K562 (cell line): ENCODE measurements around the gene IFI30. TPM values are rescaled to one million over a fixed set of nuclear protein-coding genes. Genes with fewer than 3 reads are reported as not detected.

Experiments
- BRCA1 ChIP-seq, 2 experiments: fragments of 450-650 bp in 1 of 2; sonication (generic) in 1 of 2; formaldehyde crosslinking in 1 of 2; IDR thresholded peaks; 2 replicates each; pipeline versions ENCODE4 v1.5.0 to v1.6.1; 2017 to 2020; ENCODE audit warnings: mild to moderate bottlenecking in 1 of 2, missing genetic modification reagents in 1 of 2
- CBX1 ChIP-seq: sonication (generic); IDR thresholded peaks from 2 replicates; pipeline ENCODE4 v1.6.1; 2016; ENCODE audit warnings: antibody characterized with exemption, low read depth, mild to moderate bottlenecking
- CBX5 ChIP-seq: IDR thresholded peaks from 2 replicates; pipeline ENCODE4 v1.6.1; 2014; ENCODE audit warnings: low read depth, borderline replicate concordance
- ETV1 ChIP-seq: fragments of 450-650 bp; conservative IDR thresholded peaks from 2 replicates; pipeline ENCODE4 v1.6.1; 2016; ENCODE audit warnings: missing genetic modification characterization, control low read depth, low read depth, missing compliant biosample characterization
- FOXK1 ChIP-seq: sonication (generic); formaldehyde crosslinking; IDR thresholded peaks from 2 replicates; pipeline ENCODE4 v1.8.0; 2022; ENCODE audit warnings: missing genetic modification reagents, mild to moderate bottlenecking, borderline replicate concordance
- HIVEP1 ChIP-seq: fragments of 250-450 bp; sonication (Bioruptor Pico); IDR thresholded peaks from 2 replicates; pipeline ENCODE4 v1.4.0; 2020; ENCODE audit warnings: mild to moderate bottlenecking
- KDM5B ChIP-seq: fragments of 200-600 bp; sonication (generic); IDR thresholded peaks from 2 replicates; pipeline ENCODE4 v1.6.1; 2012; ENCODE audit warnings: low read depth, mild to moderate bottlenecking, moderate library complexity, low read length, control low read depth, inconsistent platforms; ENCODE audit not compliant: insufficient replicate concordance
- NR2C1 ChIP-seq, 2 experiments: fragments of 450-650 bp; IDR thresholded peaks; 2 replicates each; pipeline ENCODE4 v1.6.1; 2017; ENCODE audit warnings: mild to moderate bottlenecking in 2 of 2, antibody characterized with exemption in 1 of 2, inconsistent platforms in 1 of 2, missing compliant biosample characterization in 1 of 2, missing genetic modification characterization in 1 of 2
- POLR2B ChIP-seq: fragments of 450-650 bp; IDR thresholded peaks from 2 replicates; pipeline ENCODE4 v1.6.1; 2018; ENCODE audit warnings: low read depth; ENCODE audit not compliant: partially characterized antibody
- SAFB ChIP-seq: fragments of 200-400 bp; formaldehyde crosslinking; IDR thresholded peaks from 2 replicates; pipeline ENCODE4 v1.6.1; 2017; ENCODE audit warnings: low read depth, low read length, borderline replicate concordance
- TOE1 ChIP-seq, 2 experiments: fragments of 450-650 bp in 1 of 2; sonication (generic) in 1 of 2; formaldehyde crosslinking in 1 of 2; IDR thresholded peaks; 2 replicates each; pipeline versions ENCODE4 v1.7.1 to v1.8.0; 2016 to 2022; ENCODE audit warnings: borderline replicate concordance in 2 of 2, mild to moderate bottlenecking in 2 of 2, antibody characterized with exemption in 1 of 2, inconsistent platforms in 1 of 2, low read depth in 1 of 2, missing genetic modification reagents in 1 of 2, moderate library complexity in 1 of 2
- ZBTB7A ChIP-seq: IDR thresholded peaks from 2 replicates; pipeline ENCODE4 v1.6.1; 2011; ENCODE audit warnings: low read depth, mild to moderate bottlenecking, low read length, moderate library complexity, borderline replicate concordance; ENCODE audit not compliant: control insufficient read depth
- ZNF384 ChIP-seq: IDR thresholded peaks from 2 replicates; pipeline ENCODE4 v1.6.1; 2012; ENCODE audit warnings: low read depth, low read length, improper control_type of control experiment
- ZNF589 ChIP-seq: fragments of 200-800 bp; sonication (Bioruptor generic); IDR thresholded peaks from 2 replicates; pipeline ENCODE4 v1.6.1; 2016; ENCODE audit warnings: low read depth, missing genetic modification characterization, missing compliant biosample characterization
- polyA plus RNA-seq, 8 experiments: library from polyadenylated mRNA; depleted of rRNA in 4 of 8; stranded (reverse) in 5 of 8; unstranded in 3 of 8; fragments of >200 nt; fragmentation: Nextera tagmentation in 2 of 8; fragmentation: Illumina TruSeq in 1 of 8; extraction: Ambion mirVana in 2 of 8; extraction: Trizol in 1 of 8; gene quantifications; 2 replicates each; pipeline versions ENCODE4 v1.2.1 to v1.2.3, GENCODE V29; 2011 to 2014; ENCODE audit warnings: inconsistent platforms in 1 of 8, missing spikeins in 1 of 8
- total RNA-seq, 7 experiments: library from RNA; depleted of rRNA in 6 of 7; stranded (reverse); fragments of >200 nt in 6 of 7; fragmentation: Illumina TruSeq in 2 of 7; extraction: Trizol in 2 of 7; gene quantifications; 2 replicates each; pipeline versions ENCODE4 v1.2.1 to v1.2.3, GENCODE V29; 2011 to 2021; ENCODE audit warnings: low replicate concordance in 1 of 7
- TF ChIP-seq, protein P1 (sequence below): sonication (generic); formaldehyde crosslinking; IDR thresholded peaks from 2 replicates; pipeline ENCODE4 v1.8.0; 2022; ENCODE audit warnings: missing genetic modification reagents, mild to moderate bottlenecking, moderate library complexity, borderline replicate concordance
- TF ChIP-seq, protein P2 (sequence below): sonication (generic); formaldehyde crosslinking; IDR thresholded peaks from 2 replicates; pipeline ENCODE4 v1.8.0; 2022; ENCODE audit warnings: mild to moderate bottlenecking, missing genetic modification reagents, borderline replicate concordance
- TF ChIP-seq, protein P3 (sequence below): fragments of 250-450 bp; sonication (Bioruptor Pico); IDR thresholded peaks from 2 replicates; pipeline ENCODE4 v1.5.0; 2021; ENCODE audit warnings: mild to moderate bottlenecking, moderate library complexity
- TF ChIP-seq, protein P4 (sequence below): fragments of 450-650 bp; IDR thresholded peaks from 2 replicates; pipeline ENCODE4 v1.6.1; 2016; ENCODE audit warnings: low read depth, mild to moderate bottlenecking, moderate library complexity

Gene IFI30
- total and polyA plus RNA-seq, 9 of the 15 experiments (the other 6 are each of a cell fraction or from before 2014, with no cell fraction given) = 63.7 to 430 (median 109) TPM

DNA sequence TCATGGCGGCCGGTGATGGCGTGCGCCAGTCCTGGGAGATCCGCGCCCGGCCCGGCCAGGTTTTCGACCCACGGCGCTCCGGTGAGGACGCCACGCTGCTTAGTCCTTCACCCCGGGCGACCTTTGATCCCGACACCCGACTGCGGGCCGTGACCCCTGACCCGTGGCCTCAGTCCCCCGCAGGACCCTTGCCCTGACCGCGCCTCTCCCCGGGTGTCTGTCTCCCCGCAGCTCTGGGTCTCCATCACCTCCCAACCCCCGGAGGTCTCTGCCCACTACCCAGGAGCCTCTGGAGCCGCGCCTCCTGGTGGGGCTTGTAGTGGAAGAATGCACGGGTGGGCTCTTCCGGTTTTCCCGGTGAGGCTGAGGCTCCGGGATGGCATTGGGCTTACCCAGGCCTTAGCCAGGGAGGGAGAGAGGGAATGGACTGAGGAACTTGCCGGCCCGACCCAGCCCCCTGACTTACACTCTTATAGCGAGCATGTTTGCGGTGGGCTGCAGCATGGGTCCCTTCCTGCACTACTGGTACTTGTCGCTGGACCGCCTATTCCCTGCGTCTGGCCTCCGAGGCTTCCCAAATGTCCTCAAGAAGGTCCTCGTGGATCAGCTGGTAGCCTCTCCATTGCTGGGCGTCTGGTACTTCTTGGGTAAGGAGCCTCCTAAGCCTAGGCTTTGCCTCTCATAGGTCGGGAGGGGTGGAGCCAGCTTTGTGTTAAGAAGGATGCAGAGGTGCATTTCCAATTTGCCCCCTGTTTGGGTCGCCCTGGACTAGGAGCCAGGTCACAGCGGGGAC is 20.0 kb downstream of the IFI30 start (continued):
- TF ChIP-seq, protein P1, sequence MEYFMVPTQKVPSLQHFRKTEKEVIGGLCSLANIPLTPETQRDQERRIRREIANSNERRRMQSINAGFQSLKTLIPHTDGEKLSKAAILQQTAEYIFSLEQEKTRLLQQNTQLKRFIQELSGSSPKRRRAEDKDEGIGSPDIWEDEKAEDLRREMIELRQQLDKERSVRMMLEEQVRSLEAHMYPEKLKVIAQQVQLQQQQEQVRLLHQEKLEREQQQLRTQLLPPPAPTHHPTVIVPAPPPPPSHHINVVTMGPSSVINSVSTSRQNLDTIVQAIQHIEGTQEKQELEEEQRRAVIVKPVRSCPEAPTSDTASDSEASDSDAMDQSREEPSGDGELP (CRISPR knock-in tag) = peak; percentile 47; the same call in 1 of the 2 replicates
- no peak for TF ChIP-seq HIVEP1 (CRISPR knock-in tag)
- no peak for TF ChIP-seq CBX1
- 0 out of 2 replicates have a peak, but pooled peaks have one; percentile 17 for TF ChIP-seq SAFB
- no peak for TF ChIP-seq BRCA1 (IDR thresholded peaks at IDR 0.05)
- TF ChIP-seq BRCA1 (CRISPR knock-in tag; IDR thresholded peaks at IDR 0.05) = 0 out of 2 replicates have a peak, but pooled peaks have one; percentile 82
- TF ChIP-seq, protein P2, sequence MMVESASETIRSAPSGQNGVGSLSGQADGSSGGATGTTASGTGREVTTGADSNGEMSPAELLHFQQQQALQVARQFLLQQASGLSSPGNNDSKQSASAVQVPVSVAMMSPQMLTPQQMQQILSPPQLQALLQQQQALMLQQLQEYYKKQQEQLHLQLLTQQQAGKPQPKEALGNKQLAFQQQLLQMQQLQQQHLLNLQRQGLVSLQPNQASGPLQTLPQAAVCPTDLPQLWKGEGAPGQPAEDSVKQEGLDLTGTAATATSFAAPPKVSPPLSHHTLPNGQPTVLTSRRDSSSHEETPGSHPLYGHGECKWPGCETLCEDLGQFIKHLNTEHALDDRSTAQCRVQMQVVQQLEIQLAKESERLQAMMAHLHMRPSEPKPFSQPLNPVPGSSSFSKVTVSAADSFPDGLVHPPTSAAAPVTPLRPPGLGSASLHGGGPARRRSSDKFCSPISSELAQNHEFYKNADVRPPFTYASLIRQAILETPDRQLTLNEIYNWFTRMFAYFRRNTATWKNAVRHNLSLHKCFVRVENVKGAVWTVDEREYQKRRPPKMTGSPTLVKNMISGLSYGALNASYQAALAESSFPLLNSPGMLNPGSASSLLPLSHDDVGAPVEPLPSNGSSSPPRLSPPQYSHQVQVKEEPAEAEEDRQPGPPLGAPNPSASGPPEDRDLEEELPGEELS (CRISPR knock-in tag) = peak; percentile 26; the same call in 1 of the 2 replicates
- peak; percentile 10 for TF ChIP-seq KDM5B
- TF ChIP-seq, protein P3, sequence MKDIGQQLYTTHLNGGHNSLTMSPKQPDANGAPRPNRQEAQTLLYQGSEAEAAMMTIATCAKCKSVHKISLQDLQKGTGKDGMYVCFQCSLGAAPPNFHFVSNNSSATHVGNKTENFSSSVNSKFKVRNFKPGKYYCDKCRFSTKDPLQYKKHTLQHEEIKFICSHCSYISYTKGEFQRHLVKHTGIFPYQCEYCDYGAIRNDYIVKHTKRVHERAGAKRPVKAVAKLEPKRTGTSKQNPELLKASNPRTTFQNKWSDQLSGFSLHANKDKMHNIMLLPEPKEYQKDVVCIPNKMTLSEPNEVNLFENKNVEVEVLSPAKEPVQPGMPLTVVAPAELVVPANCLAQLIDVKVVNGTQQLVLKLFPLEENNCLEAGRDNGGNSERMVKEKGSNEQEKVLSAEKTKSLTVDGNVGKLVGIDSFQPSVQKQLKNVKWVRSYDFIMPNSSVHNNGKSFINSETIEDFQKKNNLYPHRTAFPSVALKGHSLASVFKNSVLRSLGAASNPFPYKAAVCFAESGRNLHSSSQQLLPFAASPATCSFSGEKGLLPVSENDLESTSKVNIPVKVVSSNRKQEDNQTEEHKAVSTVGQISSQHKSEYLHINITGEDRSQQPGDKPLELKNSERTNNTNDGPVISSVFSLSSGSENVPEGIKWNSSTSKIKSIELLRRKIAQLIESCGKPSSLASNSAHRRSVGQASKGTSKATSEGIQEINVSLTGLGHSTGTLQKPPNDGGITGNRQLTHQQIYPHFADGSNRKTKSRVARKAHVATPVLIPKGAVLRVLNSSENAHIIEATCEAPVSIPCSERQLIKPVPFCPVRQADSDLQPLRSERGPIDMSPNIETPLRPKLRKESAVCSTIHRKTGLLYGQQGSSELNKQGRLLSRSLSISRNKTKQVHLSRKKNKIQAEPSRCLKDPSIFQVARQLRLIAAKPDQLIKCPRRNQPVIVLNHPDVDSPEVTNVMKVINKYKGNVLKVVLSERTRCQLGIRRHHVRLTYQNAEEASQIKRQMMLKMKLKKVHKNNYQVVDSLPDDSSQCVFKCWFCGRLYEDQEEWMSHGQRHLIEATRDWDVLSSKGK (CRISPR knock-in tag) = no peak
- TF ChIP-seq TOE1 (IDR thresholded peaks at IDR 0.05; ENCODE audit: borderline replicate concordance) = no peak
- TF ChIP-seq TOE1 (CRISPR knock-in tag; IDR thresholded peaks at IDR 0.05; ENCODE audit: borderline replicate concordance, low read depth) = no peak
- no peak for TF ChIP-seq CBX5
- peak; percentile 32 for TF ChIP-seq POLR2B
- no peak for TF ChIP-seq ZNF589
- TF ChIP-seq ZNF384 = no peak
- peak; percentile 86 for TF ChIP-seq FOXK1
- TF ChIP-seq, protein P4, sequence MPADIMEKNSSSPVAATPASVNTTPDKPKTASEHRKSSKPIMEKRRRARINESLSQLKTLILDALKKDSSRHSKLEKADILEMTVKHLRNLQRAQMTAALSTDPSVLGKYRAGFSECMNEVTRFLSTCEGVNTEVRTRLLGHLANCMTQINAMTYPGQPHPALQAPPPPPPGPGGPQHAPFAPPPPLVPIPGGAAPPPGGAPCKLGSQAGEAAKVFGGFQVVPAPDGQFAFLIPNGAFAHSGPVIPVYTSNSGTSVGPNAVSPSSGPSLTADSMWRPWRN = no peak
- peak; percentile 93 for TF ChIP-seq NR2C1 (IDR thresholded peaks at IDR 0.05)
- TF ChIP-seq NR2C1 (tag; IDR thresholded peaks at IDR 0.05) = peak; percentile 93
- peak; percentile 68; the same call in 1 of the 2 replicates for TF ChIP-seq ZBTB7A
- TF ChIP-seq ETV1 = peak; percentile 42; the same call in 1 of the 2 replicates
